HG02943 (cell line): ENCODE results near the gene NES.
"Not testable (repeated sequence)": the region's sequence is repeated elsewhere in the genome, so short reads cannot be mapped to it uniquely, and the experiment has no call there.

ENCODE experiments used
- ATAC-seq: cut with Tn5 transposase; IDR thresholded peaks from one replicate; pipeline ENCODE4 v1.9.1; 2021; ENCODE audit warnings: mild to moderate bottlenecking, low read depth, moderate library complexity; ENCODE audit not compliant: unreplicated experiment

NES gene

DNA sequence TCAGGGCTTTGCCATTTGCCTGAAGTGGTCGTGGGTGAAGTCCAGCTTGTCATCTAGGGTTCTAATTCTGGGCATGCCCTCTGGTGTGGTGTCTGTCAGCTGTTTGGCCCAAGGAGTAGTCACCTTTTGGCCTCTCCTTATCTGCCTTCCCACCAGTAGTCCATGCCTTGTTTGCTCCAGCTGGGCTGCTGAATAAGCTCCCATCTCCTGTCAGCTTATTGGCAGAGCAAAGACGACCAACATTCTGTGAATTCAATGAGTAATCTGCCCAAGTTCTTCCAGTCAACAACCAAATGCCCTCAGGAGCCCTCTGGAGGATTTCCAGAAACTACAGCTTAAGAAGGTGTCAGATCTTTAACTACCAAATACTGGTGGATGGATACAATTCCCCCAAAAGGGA, 28.3 kb downstream of the NES start:
- no peak for ATAC-seq

DNA sequence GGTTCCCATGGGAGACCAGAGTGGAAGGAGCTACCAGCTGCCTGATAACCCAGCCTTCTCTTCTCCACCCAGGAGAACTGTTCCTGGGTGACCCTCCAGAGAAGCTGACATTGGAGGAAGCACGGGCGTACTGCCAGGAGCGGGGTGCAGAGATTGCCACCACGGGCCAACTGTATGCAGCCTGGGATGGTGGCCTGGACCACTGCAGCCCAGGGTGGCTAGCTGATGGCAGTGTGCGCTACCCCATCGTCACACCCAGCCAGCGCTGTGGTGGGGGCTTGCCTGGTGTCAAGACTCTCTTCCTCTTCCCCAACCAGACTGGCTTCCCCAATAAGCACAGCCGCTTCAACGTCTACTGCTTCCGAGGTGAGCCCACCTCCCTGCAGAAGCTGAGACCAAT, 28.7 kb downstream of the NES start:
- no peak for ATAC-seq

DNA sequence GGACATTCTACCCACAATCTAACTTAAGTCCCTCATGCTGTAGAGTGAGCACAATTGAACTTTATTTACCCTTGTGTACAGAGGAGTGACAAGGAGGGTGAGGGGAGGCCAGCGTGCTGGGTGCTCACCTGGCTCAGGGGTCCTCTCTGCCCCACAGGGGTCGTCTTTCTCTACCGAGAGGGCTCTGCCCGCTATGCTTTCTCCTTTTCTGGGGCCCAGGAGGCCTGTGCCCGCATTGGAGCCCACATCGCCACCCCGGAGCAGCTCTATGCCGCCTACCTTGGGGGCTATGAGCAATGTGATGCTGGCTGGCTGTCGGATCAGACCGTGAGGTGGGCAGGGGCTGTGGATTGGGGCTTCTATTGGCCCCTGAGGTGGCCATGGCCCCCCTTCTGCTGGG, 29.9 kb downstream of the NES start:
- ATAC-seq, result no peak

DNA sequence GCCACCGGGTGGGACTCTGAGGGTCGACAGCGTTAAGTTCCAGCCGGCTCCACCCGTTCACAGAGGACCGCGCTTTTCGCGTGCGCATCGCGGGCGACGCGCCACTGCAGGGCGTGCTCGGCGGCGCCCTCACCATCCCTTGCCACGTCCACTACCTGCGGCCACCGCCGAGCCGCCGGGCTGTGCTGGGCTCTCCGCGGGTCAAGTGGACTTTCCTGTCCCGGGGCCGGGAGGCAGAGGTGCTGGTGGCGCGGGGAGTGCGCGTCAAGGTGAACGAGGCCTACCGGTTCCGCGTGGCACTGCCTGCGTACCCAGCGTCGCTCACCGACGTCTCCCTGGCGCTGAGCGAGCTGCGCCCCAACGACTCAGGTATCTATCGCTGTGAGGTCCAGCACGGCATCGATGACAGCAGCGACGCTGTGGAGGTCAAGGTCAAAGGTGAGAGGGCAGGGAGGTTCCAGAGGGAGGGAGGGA, 30.4 kb downstream of the NES start:
- no peak for ATAC-seq

DNA sequence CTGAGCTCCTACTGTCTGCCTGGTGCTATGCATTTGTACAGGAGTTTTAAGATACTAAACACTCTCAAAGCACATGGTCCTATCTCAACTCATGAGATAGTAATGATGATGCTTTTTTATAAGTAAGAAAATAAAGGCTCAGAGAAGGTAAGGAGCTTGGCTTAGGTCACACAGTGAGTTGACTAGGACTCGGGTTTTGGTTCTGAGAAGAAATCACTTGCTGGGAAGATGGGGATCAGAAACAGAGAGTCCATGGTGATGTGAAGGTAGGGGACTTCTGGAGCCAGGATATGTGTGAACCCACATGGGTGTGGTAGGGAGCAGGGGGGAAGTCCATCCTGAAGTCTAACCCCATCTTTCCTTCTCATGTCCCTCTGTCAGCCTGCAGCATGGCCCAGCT, 31.5 kb downstream of the NES start:
- ATAC-seq, result no peak

DNA sequence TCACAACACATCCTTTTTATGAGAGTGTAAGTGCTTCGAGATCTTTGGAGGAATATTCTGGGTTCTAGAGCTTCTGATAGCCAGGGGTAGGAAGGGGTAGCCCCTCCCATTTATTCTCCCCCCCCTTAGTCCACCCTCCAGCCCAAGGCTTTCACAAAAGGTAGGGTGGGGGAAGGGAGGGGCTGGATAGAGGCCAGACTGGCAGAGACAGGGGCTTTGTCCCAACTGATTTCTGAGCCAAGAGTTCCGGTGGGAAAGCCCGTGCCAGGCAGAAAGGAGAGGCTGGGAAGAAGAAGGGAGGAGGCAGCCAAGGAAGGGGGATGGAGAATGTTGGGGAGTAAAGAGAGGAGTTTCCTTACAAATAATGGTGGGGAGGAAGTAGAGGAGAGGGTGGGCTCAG, 32.2 kb downstream of the NES start:
- ATAC-seq, result no peak

DNA sequence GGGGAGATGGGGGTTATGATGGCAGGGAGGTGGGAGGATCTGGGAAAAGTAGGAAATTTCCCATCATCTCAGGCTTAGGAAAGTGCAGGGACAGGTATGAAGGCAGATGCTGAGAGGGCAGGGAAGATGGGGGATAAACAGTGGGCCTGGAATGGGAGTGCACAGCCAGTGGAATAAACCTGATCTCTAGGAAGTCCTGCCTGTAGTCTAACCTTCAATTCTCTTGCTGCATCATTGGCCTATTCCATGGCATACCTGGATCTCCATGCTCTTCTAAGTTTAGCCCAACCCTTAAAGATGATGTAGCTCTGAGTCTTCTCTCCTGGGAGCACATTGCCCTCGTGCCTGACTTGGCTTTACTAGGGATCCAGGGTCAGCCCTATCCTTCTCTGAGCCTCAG, 32.6 kb downstream of the NES start:
- no peak for ATAC-seq

DNA sequence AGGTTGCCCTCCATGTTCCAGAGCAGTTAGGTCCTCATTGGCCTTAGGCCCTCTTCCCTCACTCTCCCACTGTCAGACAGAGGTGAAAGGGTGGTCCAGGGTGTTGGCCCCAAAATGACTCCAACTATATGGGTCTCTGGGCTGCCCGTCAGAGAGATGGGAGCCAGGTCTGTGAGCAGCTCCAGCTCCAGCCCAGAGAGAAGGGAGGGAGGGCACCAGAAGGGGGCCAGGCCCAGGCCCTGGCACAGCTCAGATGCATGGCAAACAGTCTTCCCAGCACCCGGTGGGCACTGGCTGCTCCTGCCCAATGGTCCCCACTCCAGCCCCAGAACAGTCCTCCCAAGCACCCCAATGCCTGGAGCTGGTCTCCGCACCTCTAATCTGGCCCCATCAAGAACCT, 33.1 kb downstream of the NES start:
- no peak for ATAC-seq

DNA sequence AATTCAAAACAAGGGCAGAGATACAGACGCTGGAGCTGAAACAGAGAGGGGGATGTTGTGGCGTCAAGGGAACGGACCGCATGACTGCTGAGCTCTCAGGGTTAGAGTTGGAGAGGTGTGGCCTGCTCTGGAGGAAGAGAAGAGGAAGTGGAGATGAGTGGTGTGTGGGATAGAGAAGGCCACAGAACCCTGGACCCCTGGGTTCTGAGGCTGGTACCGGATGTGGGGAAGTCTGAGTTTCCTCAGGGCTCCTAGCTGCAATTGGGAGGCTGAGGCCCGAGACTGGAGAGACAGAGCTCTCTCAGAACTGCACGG, 33.5 kb downstream of the NES start:
- no peak for ATAC-seq

DNA sequence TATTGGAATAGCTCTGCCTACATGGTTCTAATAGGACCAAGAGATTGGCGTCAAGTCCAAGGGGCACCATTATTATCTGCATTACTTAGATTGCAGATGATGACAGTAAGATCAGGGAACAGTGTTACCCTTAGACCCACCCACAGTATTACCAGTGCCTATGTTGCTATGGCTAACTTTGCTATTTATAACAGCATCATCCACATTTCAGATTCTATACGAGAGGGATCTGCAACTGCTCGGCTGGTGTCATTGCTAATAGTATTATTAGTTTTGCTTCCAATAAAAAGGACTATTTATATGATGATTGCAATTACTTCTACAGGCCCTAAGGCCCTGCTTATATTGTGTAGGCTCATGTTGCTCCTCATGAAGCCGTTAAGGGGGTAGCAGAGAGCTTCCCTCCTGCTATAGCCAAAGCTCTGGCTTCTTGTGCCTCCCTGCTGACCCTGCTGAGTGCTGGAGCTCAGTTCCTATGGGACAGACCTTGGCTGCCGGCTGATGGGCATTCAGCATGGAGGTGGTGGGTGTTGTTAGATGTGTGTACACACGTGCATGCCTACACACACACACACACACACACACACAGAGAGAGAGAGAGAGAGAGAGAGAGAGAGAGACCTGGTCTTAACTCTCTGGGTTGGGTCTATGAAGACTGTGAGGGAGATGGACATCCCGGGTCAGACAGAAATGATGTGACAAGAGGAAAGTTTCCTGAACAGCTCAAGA, 34.0 kb downstream of the NES start:
- no peak for ATAC-seq

DNA sequence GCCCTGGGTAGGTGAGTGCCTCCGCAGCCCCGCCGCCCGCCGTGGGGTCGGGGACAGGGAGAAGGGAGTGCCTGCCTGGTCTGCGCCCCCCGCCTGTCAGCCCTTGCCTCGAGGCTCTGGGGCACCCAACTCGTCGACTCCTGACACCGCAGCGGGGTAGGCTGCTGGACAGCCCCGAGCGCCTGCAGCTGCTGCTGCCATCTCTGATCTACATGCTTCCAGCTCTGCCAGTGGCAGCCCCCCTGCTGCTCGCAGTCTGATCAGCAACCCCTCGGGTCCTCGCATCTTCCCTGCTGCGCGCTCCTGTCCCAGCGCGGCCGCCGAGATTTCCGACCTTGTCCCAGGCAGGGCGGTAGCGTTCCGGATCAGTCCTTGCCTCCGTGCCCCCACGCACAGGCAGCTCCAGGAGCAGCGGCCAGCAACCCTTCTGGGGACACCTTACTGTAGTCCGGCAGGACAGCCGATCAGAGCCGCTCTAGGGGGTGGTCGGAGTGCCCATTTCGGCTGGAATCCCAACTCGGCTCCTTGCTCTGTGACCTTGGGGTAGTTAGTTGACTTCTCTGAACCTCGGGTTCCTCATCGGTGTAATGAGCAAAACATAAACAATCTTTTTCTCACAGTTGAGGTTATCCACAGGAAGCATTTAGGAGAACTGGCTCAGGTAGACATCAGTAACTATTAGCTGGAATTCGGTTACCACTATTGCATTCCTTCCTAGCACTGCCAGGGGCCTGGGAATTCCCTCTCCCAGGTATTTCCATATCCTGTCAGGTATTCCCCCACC, 34.8 kb downstream of the NES start:
- no peak for ATAC-seq

DNA sequence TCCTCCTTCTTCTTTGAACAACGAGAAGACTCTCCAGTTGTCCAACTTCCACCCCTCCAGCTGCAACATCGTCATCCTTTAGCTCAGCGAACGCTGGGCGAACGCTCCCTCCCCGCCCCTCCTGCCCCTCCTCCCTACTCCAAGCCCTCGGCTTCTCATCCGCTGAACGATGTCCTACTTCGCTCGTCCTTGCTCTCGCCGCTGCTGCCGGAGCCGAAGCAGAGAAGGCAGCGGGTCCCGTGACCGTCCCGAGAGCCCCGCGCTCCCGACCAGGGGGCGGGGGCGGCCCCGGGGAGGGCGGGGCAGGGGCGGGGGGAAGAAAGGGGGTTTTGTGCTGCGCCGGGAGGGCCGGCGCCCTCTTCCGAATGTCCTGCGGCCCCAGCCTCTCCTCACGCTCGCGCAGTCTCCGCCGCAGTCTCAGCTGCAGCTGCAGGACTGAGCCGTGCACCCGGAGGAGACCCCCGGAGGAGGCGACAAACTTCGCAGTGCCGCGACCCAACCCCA, 35.4 kb downstream of the NES start, which contains the start of gene BCAN:
BCAN (plus strand) TSS at position 357 of the 504 bp plus-strand sequence. CDS start 3,938 bp downstream, outside the sequence.
- ATAC-seq, result no peak

DNA sequence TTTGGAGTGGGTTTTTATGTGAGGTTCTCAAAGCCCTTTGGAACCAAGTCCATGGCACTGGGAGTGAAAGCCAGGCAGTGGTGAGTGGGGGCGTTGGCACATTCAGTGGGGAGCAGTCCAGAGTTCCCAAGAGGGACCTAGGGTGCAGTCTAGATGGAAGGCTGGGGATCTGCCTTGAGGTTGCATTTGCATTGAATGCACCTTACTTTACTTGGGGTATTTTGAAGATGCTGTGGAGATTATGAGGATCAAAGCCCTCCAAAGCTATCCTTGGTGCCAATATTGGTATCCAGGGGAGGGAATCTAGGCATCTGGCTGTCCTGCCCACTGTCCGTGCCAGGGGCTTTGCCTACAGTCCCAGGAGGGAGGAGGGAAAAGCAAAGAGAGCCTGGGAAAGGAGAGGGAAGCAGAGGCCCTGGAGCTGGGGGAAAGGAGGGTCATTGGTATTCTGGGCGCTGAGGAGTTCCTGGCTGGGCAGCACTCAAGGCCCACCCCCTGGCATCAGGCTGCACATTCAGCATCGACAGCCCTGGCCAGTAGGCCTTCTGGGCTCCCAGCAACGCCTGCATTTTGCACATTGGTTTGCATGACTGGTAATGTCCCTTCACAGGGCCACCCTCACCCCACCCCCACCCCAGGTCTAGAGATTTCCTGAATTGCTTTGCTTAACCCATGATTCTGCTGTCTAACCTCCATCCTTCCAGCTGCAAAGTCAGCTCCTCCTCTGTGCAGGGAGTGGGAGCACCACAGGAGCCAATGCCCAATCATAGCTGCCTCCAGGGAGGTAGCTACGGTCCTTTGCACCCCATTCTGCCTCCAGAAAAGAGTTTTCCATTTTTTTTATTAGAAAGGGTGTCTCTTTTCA, 36.1 kb downstream of the NES start:
- ATAC-seq, result no peak

DNA sequence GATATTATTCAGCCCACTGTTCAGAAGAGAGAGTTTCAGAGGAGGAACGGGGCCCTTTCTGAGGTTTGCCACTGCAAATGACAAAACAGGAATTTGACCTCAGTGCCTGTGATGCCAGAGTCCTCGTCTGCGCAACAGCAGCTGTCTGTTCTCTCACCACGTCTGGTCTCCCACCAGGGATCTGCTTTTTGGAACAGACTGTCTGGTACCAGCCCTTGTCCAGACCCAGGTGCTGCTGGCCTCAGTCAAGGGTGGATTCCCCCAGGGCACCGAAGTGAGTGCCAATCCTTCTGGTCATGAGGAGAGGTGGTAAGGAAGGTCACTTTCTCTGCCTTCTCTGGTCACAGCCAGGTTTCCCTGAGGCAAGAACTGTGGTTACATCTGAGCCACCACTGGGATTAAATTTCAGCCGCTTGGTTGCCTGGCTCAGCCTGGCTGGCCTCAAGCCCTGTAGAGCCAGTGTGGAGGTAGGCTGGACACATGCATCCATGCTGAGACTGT, 37.6 kb downstream of the NES start:
- no peak for ATAC-seq

DNA sequence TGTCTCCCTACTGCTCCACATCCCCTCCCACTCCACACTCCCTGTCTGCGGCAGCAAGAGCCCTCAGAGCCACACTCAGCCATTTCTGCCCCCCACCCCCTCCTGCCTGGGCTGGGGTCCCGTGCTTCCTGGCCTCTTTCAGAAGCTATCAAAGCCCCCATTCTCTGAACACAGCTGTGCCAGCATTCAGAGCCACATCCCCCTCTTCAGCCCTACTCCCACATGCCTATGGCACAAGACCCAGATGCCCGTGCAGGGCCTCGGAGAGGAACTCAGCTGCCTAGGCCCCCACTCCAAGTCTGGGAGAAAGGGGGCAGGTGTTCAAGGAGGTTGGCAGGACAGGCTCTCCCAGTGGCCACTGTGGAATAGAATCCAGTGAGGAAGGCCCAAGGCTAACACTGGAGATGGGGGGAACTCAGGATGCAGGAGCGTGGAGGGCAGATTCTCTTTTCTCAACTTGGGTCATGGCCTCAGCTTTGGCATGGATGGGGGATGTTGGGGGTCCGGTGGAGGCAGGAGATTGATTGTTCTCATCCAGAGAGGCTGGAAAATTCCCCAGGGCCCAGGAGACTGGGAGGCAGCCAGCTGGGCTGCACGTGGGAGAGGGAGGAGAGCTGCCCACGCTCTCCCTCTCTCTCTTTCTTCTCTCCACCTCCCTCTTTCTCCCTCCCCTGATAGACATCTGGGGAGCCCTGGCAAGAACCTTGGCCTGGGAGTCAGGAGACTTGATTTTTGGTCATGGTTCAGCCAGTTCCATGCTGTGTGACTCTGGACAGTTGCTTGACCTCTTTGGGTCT, 38.8 kb downstream of the NES start:
- ATAC-seq, result no peak

DNA sequence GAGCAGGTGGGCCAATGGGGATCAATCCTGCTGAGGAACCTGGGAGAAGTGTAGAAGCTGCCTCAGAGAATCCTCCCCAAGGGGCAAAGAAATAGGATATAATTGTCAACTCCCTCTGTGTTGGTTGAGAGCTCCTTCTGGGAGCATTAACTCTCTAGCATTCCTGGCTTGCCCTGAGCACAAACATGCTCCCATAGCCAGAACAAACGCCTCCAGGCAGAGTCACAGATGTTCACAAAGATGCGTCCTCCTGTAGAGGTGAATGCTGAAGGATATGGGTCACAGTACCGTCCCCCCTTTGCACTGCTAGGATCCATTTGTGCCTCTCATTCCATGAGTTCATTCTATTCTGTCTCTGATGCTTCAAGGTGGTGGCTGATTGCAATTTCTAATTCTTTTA, 44.9 kb downstream of the NES start:
- no peak for ATAC-seq

DNA sequence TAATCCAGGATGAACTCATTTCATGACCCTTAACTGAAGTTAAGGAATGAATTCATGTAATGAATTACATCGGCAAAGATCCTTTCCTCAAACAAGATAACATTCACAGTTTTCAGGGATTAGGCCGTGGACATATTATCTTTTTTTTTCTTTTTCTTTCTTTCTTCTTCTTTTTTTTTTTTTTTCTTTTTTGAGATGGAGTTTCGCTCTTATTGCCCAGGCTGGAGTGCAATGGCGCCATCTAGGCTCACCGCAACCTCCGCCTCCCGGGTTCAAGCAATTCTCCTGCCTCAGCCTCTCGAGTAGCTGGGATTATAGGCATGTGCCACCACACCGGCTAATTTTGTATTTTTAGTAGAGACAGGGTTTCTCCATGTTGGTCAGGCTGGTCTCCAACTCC, 46.1 kb downstream of the NES start:
- not testable (repeated sequence) for ATAC-seq

DNA sequence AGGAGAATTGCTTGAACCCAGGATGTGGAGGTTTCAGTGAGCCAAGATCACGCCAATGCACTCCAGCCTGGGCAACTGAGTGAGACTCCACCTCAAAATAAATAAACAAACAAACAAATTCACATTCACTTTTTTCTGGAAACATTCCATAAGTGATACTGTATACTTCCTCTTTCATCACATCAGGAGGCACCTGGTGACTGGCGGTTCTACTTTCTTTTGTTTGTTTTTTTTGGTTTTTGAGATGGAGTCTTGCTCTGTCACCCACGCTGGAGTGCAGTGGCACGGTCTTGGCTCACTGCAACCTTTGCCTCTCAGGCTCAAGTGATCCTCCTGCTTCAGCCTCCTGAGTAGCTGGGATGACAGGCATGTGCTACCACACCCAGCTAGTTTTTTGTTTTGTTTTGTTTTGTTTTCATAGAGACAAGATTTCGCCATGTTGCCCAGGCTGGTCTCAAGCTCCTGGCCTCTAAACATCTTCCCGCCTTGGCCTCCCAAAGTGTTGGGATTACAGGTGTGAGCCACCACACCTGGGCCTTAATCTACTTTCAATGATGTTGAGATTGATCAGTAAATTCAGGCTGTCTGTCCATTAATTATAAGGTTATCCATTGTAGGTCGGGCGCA, 47.3 kb downstream of the NES start:
- ATAC-seq, result no peak

DNA sequence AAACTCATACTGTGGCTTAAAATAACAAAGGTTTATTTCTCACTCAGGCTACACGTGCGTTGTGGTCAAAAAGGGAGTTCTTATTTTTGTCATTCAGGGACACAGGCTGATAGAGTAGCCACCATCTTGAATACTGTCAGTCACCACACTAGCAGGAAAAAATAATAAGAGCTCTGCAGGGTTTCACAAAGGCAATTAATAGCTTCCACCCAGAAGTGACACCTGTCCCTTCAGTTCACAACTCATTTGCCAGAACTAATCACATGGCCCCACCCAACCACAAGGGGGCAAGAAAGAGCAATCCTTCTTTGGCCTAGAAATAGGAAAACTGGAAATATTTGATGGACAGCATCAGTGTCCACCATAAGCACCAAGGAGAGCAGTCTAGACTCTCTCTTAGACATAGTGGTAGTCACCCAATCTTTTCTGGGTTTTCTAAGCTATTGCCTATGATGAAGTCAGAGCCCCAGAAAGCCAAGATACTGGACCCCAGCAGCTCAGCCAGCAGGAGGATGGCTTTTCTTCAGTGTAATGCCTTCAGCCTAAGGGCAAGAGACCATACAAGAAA, 49.8 kb downstream of the NES start:
- no peak for ATAC-seq
